Mucosa of descending colon (tissue), 3 donors: ENCODE measurements around the gene MCM3AP. TPM values are rescaled to one million over a fixed set of nuclear protein-coding genes. Genes with fewer than 3 reads are reported as not detected.

Source experiments
- ATAC-seq: fragments of 200-7000 bp; cut with Tn5 transposase; one replicate; pipeline ENCODE4 v1.9.1; 2020; ENCODE audit warnings: mild to moderate bottlenecking, moderate library complexity
- DNase-seq, 3 donors: peaks; one replicate each; pipeline ENCODE4 v3.0.0-alpha.2; 2020
- H3K36me3 ChIP-seq: fragments of 200-600 bp; one replicate; pipeline ENCODE4 v1.8.0; 2021; ENCODE audit warnings: low read depth, mild to moderate bottlenecking
- H3K4me1 ChIP-seq: fragments of 200-600 bp; one replicate; pipeline ENCODE4 v1.8.0; 2021; ENCODE audit warnings: low read depth, mild to moderate bottlenecking
- H3K4me3 ChIP-seq: fragments of 200-600 bp; one replicate; pipeline ENCODE4 v1.8.0; 2021; ENCODE audit warnings: mild to moderate bottlenecking
- H3K9me3 ChIP-seq: fragments of 200-600 bp; one replicate; pipeline ENCODE4 v1.8.0; 2021; ENCODE audit warnings: mild to moderate bottlenecking
- intact Hi-C, 2 donors: fragments of 100-400 bp; cut with DNase I in 1 of 2; cut with micrococcal nuclease in 1 of 2; formaldehyde crosslinking; loops; one replicate each; pipeline versions ENCODE4 v1.11.0 to v1.11.1; 2022; cut with DNase I, micrococcal nuclease
- total RNA-seq, 3 donors: library from RNA; stranded (reverse); fragmentation: NEBNext Ultra II Directional in 2 of 3; extraction: Animal tissue kit (Norgen Biotek cat#: 25700) in 2 of 3; gene quantifications; one replicate each; pipeline versions ENCODE4 v1.2.1 to v1.2.4, GENCODE V29; 2021 to 2023
- TF ChIP-seq, protein P1 (sequence below): fragments of 200-600 bp; IDR thresholded peaks from one replicate; pipeline ENCODE4 v1.8.0; 2022; ENCODE audit warnings: antibody characterized with exemption, mild to moderate bottlenecking
- donor health status: DM: no; HTN: no; CAD: no; lungs with moderate emphysema.
- donor health status: DM: no; HTN: no; CAD: no.
- donor health status: DM: no; HTN: yes; CAD: no.

The MCM3AP gene
- total RNA-seq, 3 donors from 2014 or later, result 90.9 to 109 (median 98.1) TPM

- Histone ChIP-seq H3K9me3 (no peaks in the 10 kb centered on the region), H3K36me3 (no peaks in the 10 kb centered on the region), H3K4me1 (no peaks in the 10 kb centered on the region), H3K4me3 (no peak overlapping the region)
- intact Hi-C loops, result no loop called here
- DNase-seq, result no peak
- TF ChIP-seq, protein P1, sequence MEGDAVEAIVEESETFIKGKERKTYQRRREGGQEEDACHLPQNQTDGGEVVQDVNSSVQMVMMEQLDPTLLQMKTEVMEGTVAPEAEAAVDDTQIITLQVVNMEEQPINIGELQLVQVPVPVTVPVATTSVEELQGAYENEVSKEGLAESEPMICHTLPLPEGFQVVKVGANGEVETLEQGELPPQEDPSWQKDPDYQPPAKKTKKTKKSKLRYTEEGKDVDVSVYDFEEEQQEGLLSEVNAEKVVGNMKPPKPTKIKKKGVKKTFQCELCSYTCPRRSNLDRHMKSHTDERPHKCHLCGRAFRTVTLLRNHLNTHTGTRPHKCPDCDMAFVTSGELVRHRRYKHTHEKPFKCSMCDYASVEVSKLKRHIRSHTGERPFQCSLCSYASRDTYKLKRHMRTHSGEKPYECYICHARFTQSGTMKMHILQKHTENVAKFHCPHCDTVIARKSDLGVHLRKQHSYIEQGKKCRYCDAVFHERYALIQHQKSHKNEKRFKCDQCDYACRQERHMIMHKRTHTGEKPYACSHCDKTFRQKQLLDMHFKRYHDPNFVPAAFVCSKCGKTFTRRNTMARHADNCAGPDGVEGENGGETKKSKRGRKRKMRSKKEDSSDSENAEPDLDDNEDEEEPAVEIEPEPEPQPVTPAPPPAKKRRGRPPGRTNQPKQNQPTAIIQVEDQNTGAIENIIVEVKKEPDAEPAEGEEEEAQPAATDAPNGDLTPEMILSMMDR, result no peak
- ATAC-seq, result no peak
Measured at GRCh38 chr21:46308431-46308830, 23.0 kb upstream of the MCM3AP start.

DNA sequence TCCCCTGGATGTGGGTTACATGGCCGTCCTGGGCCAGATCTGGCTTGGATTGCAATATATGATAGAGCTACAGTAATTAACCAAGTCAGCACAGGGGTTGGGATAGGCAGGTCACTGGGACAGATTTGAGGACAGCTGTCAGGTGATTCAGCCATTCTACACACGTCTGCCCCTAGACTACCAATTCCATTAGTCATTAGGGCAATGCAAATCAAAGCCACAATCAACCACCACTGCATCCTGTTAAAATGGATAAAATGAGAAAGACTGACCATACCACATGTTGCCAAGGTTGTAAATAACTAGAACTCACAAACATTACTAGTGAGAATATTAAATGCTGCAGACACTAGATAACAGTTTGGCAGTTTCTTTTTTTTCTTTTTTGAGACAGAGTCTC is 22.2 kb upstream of the MCM3AP start:
- no peak overlapping the region for H3K4me3 ChIP-seq
- TF ChIP-seq, protein P1, result no peak
- no peaks in the 10 kb centered on the region for H3K36me3 ChIP-seq
- ATAC-seq (no peak), DNase-seq (no peak)
- intact Hi-C loops, result no loop called here
- no peaks in the 10 kb centered on the region for H3K9me3 ChIP-seq
- H3K4me1 ChIP-seq, result no peaks in the 10 kb centered on the region

DNA sequence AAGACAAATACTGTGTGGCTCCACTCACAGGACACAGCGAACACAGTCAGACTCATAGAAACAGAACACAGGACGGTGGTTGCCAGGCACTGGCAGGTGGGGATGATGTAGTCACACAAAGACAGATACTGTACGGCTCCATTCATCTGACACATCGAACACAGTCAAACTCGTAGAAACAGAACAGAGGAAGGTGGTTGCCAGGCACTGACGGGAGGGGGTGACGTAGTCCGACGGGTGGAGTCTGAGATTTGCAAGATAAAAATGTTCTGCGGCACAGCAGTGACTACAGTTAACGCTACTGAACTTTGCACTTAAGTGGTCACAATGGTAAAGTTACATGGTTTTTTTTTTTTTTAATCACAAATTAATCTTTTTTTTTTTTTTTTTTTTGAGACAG is 19.5 kb upstream of the MCM3AP start:
- Histone ChIP-seq H3K4me1 (no peaks in the 10 kb centered on the region), H3K9me3 (no peaks in the 10 kb centered on the region), H3K4me3 (no peak overlapping the region), H3K36me3 (no peaks in the 10 kb centered on the region)
- ATAC-seq (peak; percentile 29), DNase-seq (no peak)
- TF ChIP-seq, protein P1, result no peak
- intact Hi-C loops, result no loop called here

GRCh38 chr21:46304437-46304836 is 19.0 kb upstream of the MCM3AP start:
- no peak for DNase-seq
- no peaks in the 10 kb centered on the region for H3K9me3 ChIP-seq
- intact Hi-C loops, result no loop called here
- no peaks in the 10 kb centered on the region for H3K36me3 ChIP-seq
- no peak for ATAC-seq
- TF ChIP-seq, protein P1, result no peak
- H3K4me3 ChIP-seq, result no peak overlapping the region
- no peaks in the 10 kb centered on the region for H3K4me1 ChIP-seq

DNA sequence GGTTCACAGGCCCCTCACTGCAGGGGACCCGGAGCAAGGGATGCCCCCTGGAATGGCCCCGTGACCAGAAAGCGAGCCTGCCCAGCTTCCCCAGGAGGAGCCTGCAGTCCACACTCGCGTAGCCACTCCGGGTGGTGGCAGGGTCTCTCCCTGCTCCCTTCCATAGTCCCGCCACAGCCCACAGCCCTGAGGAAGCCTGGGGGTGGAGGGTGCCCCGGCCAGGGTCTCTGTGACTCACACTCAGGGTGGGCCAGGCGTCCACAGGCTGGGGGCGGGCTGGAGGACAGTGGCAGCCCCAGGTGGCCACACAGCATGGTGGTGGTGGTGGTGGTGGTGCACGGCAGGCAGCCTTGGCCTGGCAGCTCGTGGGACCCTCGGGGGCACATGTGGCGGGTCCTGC is 16.3 kb upstream of the MCM3AP start:
- no peak for DNase-seq
- no peaks in the 10 kb centered on the region for H3K9me3 ChIP-seq
- no peak for ATAC-seq
- H3K4me1 ChIP-seq, result peaks cover 8% of the 10 kb centered on the region
- no peak overlapping the region for H3K4me3 ChIP-seq
- no peaks in the 10 kb centered on the region for H3K36me3 ChIP-seq
- TF ChIP-seq, protein P1, result no peak
- intact Hi-C loops, result no loop called here

- ATAC-seq, result no peak
- TF ChIP-seq, protein P1, result no peak
- Histone ChIP-seq H3K9me3 (no peaks in the 10 kb centered on the region), H3K36me3 (no peaks in the 10 kb centered on the region), H3K4me3 (no peak overlapping the region), H3K4me1 (peaks cover 8% of the 10 kb centered on the region)
- no peak for DNase-seq
- intact Hi-C loops, result no loop called here
Measured at GRCh38 chr21:46299167-46299566, 13.8 kb upstream of the MCM3AP start.
